ENCODE results near the gene TRAPPC14. TPM values are rescaled to one million over a fixed set of nuclear protein-coding genes. Genes with fewer than 3 reads are reported as not detected.

The TRAPPC14 gene
- total RNA-seq, 2 donors from 2014 or later, result 8.3 to 12.2 TPM

DNA sequence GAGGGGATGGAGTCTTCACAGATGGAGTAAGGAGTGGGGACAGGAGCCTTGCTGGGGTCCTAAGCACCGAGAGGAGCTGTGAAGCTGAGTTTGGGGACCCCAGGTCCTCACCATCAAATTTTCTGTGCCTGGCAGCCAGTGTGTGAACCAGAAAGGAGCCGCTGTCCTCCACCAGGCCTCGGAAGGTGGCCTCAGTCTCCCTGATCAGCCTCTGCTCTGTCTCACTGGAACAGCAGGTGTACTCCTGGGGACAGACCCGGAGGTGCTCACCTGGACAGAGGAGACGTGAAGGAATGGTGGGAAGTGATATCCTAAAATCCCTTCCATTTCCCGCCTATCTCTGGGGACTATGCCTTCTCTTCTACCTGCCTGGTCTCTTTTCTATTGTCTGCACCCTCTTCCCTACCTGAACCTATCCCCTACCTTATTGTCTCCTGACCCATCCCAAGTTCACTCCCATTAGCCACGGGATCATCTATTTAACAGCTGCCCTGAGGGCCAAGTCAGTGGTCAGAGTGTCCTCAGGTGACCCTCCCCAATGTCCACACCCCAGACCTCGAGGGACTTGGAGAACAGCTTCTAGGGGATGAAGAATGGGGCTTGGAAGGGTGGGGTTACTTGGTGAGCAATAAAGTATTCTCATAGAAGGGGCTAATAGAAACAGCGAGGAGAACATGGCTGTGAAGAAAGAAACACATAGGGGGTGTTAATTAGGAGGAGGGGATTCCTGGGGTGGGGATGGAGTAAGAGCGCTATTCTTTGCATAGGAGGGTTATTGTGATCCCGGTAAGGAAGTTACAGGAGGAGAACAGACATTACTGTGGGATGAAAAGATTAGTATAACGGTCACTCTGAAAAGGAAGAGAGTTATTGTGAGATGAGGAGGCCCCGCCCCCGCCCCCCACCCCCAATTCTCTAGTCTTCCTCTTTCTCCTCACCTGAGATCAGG is 17.8 kb upstream of the TRAPPC14 start:
- no peak for DNase-seq
- intact Hi-C loops (cut with DNase I), result no loop called here
- ATAC-seq, result no peak

DNA sequence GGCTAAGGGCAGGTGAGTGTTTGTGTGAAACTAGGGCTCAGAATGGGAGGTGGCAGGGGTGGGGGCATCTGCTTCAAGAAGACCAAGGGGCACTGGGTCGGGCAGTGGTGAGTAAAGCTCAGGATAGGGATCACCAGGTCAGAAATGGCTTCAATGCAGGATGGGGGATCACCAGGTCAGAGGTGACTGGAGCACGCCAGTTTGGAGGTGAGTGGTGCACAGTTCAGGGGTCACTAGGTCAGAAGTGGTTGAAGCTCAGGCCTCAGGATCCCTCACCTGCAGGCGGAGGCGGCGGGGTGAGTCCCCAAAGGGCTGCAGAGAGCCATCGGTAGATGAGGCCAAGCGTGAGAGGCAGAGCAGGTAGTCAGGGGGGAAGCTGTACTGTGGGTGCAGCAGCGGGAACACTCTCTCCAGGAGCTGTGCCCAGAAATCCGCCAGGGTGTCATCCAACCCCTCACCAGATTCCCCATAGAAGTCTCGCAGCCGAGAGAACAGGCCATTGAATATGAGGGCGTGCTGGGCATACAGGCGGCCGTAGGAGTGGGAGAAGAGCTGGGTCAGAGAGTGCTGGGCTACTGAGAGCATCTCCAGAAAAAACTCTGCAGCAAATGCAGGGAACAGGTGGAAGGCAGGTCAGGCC is 16.9 kb upstream of the TRAPPC14 start:
- ATAC-seq (no peak), DNase-seq (no peak)
- intact Hi-C loops (cut with DNase I), result no loop called here

DNA sequence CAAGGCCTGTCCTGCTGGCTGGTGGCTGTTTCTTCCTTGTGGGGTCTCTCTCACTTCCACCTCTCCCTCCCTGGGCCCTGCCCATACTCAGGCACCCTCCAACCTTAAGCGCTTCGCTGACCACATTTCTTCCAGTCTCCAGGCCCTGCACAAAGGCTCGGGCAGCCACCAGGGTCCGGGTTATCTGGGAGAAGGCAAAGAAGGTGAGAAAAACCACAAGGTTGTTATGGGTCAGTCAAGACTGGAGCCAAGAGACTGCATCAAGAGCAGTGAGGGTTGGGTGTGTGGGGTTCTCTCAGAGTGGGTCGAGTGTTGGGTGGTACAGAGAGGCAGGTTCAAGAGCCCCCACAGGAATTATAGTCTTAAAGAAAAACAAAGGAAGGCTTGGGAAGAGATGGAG is 16.1 kb upstream of the TRAPPC14 start:
- DNase-seq (no peak), ATAC-seq (no peak)
- intact Hi-C loops (cut with DNase I), result no loop called here

DNA sequence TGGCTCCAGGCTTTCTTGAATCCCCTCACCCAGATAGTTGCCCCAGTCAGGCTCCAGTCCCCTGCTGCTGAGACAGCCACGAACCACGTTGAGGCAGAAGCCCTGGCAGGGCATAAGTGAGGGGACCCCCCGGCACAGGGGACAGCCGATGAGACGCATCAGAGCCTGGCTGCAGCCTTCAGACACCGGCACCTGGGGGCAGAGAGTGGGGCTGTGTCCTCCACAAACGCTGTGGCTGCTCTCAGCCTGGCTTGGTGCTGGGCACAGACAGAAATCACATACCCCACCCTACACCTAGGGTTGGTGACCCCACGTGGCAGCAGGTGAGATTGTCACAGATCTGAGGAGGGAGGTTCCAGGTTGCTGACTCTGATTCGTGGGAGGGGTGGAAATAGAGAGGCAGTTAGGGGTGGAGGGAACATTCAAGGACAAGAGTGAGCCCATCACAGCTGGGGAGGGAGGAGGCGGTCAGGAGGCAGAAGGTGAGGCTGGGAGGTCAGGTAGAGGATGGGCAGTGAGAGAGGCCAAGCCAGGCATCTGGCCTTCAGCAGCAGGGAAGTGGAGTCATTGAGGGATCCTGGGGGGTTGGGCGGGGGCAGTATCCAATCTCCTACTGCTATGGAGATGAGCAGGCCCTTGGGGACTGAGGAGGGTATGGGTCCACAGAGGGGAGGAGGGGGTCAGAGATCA is 15.4 kb upstream of the TRAPPC14 start:
- DNase-seq (no peak), ATAC-seq (no peak)
- intact Hi-C loops (cut with DNase I), result no loop called here

DNA sequence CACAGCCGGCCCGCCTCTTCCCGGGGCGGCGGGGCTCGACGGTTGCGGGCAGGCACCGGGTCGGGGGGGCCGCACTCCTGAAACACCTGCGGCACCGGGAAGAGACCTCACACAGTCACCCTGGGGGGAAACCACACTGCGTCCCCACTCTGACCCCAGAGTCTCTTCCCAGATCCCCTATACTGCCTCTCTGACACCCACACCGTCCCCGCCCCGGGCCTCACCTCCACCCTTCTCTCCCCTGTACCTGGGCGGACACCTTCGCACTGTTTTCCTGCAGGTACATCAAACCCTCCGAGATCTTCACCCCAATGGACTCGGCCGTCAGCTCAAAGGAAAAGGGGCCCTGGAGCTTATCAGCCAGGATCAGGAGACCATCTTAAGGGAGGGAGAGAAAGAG is 13.3 kb upstream of the TRAPPC14 start:
- ATAC-seq, result no peak
- no peak for DNase-seq
- intact Hi-C loops (cut with DNase I), result no loop called here

DNA sequence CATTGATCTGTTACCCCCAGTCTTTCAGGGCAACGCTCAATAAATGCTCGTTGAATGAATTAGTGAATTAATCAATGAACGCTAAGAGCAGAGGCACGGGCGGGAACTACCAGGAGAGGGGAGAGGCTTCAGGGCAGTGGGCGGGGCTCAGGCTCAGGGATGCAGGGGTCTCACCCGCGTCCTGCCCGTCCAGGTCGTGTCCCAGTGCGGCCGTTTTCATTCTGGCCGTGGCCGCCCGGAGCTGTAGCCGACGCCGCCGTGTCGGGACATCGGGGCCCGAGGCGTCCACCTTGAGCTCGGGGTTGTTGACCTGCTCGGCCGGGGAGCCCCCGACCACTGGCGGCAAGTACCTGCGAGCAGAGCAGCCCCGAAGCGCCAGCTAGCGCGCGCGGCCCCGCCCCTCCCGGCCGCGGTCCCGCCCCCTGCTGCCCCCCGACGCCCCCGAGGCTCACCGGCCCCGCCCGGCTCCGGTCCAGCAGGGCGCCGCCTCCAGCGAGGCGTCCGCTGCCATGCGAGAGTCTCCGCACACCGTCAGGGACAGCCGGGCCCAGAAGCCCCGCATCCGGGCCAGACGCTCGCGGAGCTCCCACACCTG is 12.7 kb upstream of the TRAPPC14 start:
- intact Hi-C loops (cut with DNase I), result no loop called here
- no peak for DNase-seq
- ATAC-seq, result peak; percentile 12 to 33

DNA sequence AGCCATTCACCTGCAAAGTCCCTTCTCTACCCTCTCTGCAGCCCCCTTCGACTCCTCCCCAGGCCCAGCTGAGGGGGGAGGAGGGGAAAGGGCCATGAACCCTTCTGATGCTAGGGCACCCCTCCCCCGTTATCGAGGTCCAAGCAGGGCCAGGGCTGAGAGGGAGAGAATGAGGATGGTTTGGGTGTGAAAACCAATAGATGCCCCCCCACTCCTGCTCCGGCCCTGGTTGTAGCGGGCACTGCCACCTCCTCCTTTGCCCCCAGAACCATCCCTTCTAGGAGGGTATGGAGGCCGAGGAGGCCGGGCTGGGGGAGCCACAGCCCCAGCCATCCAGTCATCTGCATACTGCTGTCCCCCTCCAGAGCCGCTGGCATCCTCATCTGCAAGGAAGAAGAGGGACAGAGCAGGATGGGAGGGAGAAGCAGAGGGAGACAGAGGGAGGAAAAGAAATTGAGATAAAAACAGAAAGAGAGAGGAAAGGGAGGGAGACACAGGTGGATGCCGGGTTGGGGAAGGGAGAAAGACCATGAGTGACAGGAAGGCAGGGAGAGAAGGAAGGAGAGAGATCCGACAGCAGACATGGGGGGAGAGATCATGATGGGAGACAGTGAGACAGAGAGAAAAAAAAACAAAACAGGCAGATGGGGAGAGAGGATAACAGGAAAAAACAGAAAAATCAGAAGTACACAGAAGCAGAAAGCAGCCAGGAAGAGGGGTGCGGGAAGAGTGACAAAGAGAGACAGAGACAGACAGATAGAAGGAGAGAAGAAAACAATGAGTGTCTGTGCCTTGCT is 11.8 kb upstream of the TRAPPC14 start:
- ATAC-seq, result no peak

DNA sequence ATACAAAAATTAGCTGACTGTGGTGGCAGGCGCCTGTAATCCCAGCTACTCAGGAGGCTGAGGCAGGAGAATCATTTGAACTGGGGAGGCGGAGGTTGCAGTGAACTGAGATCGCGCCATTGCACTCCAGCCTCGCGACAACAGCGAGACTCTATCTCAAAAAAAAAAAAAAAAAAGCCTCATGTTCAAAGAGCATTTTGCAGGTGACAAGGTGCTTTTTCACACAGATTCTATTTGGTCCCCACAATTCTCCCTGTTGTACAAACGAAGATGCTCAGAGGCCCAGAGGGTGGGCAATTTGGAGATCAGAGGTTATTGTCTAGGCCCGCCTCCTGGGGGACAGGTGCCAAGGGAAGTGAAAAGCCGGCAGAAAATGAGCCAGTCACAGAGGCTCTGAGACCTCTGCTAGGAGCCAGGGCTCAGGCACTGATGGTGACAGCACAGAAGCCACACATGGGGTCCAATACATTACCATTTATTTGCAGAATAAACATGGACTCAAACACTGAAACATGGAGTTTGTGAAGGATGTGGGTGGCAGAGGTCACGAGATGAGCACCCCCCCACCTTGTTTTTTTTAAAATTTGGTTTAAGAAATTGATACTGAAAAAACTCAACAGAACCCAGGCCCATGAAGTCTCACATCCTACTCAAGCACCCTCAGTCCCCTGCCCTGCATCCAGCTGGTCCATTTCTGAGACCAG is 10.8 kb upstream of the TRAPPC14 start:
- intact Hi-C loops (cut with DNase I), result no loop called here
- ATAC-seq (no peak), DNase-seq (no peak)

More for the DNA sequence above, 11.8 kb upstream of the TRAPPC14 start:
- intact Hi-C loops (cut with DNase I), result no loop called here
- no peak for DNase-seq

DNA sequence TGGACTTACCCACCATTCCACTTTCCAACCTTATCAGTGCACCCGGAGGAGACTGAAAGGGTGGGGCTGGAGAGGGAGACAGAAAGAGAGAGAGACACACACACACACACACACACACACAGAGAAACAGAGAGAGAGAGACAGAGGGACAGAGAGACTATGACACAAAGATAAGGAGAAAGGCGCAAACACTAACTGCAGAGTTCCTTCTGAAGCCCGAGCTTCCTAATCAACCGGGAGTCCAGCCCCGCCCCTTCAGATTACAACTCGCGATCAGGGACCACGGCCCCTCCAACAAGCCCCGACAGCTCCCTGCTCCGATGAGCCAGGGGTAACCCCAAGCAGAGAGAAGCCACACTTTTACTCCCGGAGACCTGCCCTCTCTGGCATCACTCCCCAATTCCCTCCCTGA is 9.4 kb upstream of the TRAPPC14 start:
- intact Hi-C loops (cut with DNase I), result no loop called here
- peak; percentile 11 to 32 for ATAC-seq
- DNase-seq, result no peak

DNA sequence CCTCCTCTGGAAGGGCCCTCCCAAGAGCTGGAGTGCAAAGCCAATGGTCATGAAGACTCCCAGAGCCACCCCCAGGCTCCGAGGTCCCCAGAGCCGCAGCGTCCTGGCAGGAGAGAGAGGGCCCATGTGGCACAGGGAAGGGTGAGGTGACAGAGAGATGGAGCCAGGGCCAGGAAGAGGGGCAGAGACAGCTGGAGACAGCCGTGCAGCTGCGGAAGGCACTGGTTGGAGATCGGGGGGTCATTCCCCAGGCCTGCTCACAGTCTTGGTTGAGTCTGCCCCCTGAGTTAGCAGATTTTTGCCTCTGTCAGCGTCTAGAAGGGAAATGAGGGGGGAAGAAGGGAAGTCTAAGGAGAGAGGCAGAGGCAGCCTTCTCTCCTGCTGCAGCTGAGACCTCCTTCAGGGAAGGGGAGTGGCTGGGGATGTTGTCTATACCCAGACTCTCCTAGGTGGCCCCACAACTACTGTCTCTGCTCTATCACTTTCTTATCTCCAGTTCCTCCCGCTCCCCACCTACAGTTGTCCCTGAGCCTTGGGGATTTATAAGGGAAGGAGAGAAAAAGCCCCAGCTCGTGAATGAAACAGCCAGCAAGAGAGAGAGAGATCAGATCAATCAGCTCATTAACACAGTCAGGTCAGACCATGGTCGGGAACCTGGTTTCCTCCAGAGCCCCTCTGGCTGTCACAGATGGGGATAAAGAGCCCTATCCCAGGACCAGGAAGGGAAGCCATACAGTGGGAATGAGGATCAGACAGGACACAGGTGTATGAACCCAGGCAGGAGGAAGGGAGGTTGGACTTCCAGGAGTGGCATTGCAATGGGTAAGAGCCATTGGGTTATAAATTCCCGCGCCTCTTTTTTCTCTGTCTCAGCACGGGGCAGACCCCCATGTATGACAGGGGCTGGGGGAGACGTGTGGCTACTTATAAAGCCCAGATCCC is 8.7 kb upstream of the TRAPPC14 start:
- ATAC-seq (peak in 1 of 2 donors; percentile 4), DNase-seq (no peak)
- intact Hi-C loops (cut with DNase I), result no loop called here

DNA sequence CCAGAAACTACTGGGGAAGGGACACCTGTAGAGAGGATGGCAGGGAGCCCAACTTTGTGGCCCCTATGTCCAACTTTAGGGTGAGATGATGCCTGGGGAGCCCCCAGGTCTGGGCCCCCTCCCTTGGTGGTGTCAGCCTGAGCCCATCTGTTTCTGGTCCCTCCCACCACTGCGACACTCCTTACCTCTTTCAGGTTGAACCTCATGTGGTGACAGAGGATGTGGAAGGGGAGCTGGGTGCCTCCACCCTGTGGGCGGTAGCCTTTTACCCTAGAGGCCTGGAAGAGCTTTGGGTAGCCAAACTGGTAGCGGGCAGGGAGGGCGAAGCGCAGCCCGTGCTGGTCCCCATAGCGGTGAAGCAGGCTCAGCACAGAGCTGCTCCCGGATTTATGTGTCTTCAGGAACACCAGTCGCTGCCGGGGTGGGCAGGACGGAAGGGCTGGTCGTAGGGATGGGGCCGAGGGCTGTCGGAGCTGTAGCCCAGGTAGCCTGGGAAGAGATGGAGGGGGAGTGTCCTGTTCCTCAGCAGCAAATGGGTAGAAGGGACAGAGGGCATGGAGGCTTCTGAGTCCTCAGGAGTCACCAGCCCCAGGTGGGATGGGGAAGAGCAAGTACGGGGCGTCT is 7.9 kb upstream of the TRAPPC14 start:
- DNase-seq, result no peak
- no peak for ATAC-seq
- intact Hi-C loops (cut with DNase I), result no loop called here

DNA sequence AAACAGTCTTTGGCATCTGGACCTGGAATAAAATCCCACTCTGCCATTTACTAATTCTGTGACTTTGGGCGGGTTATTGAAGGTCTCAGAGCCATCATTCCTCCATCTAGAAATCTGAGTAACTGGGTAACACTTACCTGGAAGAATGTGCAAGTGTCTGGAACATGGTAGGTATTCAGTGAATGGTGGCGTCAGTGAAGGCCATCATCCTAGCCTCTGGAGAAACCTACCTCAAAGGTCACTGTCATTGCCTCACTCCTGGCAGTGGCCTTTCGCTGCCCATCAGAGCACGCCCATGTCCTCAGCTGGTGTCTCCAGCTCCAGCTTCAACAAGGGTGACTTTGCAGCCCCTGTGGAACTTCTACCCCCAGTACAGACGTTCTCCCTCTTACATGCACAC is 5.3 kb upstream of the TRAPPC14 start:
- ATAC-seq (no peak), DNase-seq (no peak)
- intact Hi-C loops (cut with DNase I), result no loop called here

DNA sequence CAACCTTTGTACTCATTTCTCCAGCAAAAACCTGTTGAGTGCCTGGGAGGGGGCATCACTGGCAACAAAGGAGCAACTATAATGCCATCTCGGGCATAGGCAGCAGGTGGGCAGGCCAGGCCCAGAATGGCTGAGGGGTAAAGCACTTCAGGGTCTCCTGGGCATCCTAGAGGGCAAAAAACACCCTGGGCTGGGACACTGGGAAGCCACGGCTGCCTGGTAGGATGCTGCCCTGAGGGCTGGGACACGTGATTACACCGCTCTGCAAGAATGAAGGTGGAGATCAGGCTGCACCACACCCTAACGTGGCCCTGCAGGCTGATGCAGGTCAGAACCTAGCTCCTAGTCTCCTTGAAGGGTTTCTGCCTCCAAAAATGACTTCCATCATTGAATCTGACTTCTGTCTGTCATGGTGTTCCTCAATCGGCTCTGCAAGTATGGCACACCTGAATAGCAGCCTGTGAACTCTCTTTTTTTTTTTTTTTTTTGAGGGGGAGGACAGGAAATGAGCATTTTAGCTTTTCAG is 4.5 kb upstream of the TRAPPC14 start:
- DNase-seq (no peak), ATAC-seq (no peak)
- intact Hi-C loops (cut with DNase I), result no loop called here

DNA sequence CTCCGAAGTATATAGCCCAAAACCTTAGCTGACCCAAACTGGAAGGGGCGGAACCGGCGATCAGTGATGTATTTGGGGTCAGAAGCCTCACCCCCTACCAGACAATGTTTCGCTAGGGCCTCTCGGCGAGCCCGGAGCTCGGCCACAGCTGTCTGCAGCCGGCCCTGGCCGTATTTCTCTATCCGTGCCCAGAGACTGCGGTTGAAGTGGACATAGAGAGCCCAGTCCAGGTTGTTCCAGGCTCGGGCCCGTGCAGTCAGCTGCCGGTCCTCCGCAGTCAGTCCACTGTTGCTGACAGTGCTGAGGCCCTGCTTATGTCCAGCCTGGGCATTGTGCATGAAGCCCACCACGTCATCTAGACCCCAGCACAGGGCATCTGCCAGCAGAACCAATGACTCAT is 1.5 kb upstream of the TRAPPC14 start:
- ATAC-seq, result no peak
- intact Hi-C loops (cut with DNase I), result no loop called here
- no peak for DNase-seq

DNA sequence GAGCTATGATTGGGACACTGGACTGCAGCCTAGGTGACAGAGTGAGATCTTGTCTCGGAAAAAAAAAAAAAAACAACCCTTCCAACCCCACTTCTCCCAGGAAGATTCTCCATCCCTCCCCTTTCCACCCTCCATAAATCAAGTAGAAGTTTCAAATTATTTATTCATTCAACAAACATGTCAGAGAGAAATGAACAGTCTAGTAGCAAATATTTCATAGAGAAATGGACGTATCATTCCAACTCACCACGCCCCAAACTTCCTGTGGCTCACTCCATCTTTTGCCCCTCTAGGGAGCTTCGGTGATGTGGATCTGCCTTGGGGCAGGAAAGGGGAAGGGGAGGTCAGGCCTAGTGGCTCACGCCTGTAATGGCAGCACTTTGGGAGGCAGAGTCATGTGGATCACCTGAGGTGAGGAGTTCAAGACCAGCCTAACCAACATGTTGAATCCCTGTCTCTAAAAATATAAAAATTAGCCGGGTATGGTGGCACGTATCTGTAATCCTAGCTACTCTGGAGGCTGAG is 638 bp upstream of the TRAPPC14 start:
- intact Hi-C loops (cut with DNase I), result no loop called here
- no peak for ATAC-seq
- no peak for DNase-seq

Data from left cardiac atrium (tissue), 4 donors.